ENCODE data around the gene RECQL5. TPM values are rescaled to one million over a fixed set of nuclear protein-coding genes. Genes with fewer than 3 reads are reported as not detected.

The RECQL5 gene
- total and polyA plus RNA-seq, 2 of the 8 experiments (the other 6 are each of a cell fraction or from before 2014, with no cell fraction given): 15.1 to 41.1 TPM

DNA sequence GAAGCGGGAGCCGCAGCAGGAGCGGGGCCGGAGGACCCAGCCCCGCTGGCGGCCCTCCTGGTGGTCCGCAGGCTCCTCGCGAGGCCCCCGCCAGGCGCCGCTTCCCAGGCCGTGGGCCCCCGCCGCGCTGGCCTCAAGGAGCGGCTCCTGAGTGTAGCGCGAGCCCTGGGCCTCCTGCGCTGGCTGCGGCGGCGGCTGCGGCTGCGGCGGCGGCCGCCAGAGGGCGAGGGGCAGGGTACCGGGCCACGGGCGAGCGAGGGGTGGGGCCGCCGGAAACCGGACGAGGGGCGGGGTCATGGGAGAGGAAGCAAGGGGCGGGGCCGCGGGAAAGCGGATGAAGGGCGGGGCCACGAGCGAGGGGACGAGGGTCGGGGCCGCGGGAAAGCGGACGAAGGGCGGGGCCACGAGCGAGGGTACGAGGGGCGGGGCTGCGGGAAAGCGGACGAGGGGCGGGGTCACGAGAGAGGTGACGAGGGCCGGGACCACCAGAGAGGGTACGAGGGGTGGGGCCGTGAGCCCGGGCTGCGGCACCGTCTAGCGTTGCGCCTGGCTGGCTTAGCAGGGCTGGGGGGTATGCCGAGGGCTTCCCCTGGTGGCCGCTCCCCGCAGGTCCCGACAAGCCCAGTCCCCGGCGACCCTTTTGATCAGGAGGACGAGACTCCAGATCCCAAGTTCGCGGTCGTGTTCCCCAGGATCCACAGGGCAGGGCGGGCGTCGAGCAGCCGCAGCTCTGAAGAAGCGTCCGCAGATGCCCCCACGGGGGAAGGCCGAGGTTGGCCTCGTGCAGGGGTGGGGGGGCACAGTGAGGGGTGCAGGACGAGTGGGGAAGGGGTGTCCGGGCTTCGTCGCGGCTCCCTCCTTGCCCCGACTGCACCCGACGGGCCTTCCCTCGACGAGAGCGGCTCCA lies 77.7 kb downstream of the RECQL5 start (continued):
- no peak for TF ChIP-seq SIX5 (IDR thresholded peaks at IDR 0.05; ENCODE audit: low read depth, low read length)
- TF ChIP-seq, protein P1, sequence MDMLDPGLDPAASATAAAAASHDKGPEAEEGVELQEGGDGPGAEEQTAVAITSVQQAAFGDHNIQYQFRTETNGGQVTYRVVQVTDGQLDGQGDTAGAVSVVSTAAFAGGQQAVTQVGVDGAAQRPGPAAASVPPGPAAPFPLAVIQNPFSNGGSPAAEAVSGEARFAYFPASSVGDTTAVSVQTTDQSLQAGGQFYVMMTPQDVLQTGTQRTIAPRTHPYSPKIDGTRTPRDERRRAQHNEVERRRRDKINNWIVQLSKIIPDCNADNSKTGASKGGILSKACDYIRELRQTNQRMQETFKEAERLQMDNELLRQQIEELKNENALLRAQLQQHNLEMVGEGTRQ (IDR thresholded peaks at IDR 0.05; ENCODE audit: low read length): no peak
- TF ChIP-seq SP1 (IDR thresholded peaks at IDR 0.05; ENCODE audit: low read depth, low read length): no peak
- TF ChIP-seq ZNF274 (IDR thresholded peaks at IDR 0.05; ENCODE audit: borderline replicate concordance, extremely low read depth, low read length): no peak
- peak; percentile 49 to 57; a peak in 3 of 4 replicates for TF ChIP-seq RAD21 (IDR thresholded peaks at IDR 0.05 in 1 of 2, conservative IDR thresholded peaks at IDR 0.05 in 1 of 2; ENCODE audit: low read depth in 2 of 2, low read length in 2 of 2)
- TF ChIP-seq TAF7 (optimal IDR thresholded peaks at IDR 0.05; ENCODE audit: borderline replicate concordance, low read depth, low read length): peak; percentile 28
- peak; percentile 13; the same call in 1 of the 2 replicates for TF ChIP-seq TAF1 (IDR thresholded peaks at IDR 0.05; ENCODE audit: low read depth, low read length)
- 0 out of 2 replicates have a peak, but pooled peaks have one; percentile 23 for TF ChIP-seq POLR2AphosphoS5 (IDR thresholded peaks at IDR 0.05; ENCODE audit: low read depth, low read length)
- TF ChIP-seq YY1 (IDR thresholded peaks at IDR 0.05; ENCODE audit: low read depth, low read length): 0 out of 2 replicates have a peak, but pooled peaks have one; percentile 14
- no peak for TF ChIP-seq CREB1 (IDR thresholded peaks at IDR 0.05)
- no peak for TF ChIP-seq KDM1A (IDR thresholded peaks at IDR 0.05; ENCODE audit: borderline replicate concordance, low read length)
- 0 out of 2 replicates have a peak, but pooled peaks have one; percentile 2 for TF ChIP-seq PHF8 (conservative IDR thresholded peaks at IDR 0.05; ENCODE audit: low read depth, low read length)

Measured in H1 (cell line).